GM15510 (cell line): Measurements from ENCODE around the gene C2orf92.

ENCODE experiments used
- POLR2A ChIP-seq: IDR thresholded peaks from 3 replicates; pipeline ENCODE4 v1.6.1; 2011; ENCODE audit warnings: borderline replicate concordance; ENCODE audit not compliant: insufficient read length; ENCODE audit errors: extremely low read depth

Gene C2orf92

GRCh38 chr2:97660044-97660774 lies 9.3 kb upstream of the C2orf92 start:
- no peak for TF ChIP-seq POLR2A

GRCh38 chr2:97660775-97661389 lies 8.6 kb upstream of the C2orf92 start:
- TF ChIP-seq POLR2A, result no peak

GRCh38 chr2:97661927-97662326 lies 7.6 kb upstream of the C2orf92 start:
- TF ChIP-seq POLR2A, result no peak

- no peak for TF ChIP-seq POLR2A
Observed at GRCh38 chr2:97662386-97662894, 7.1 kb upstream of the C2orf92 start.

GRCh38 chr2:97662895-97663625 lies 6.5 kb upstream of the C2orf92 start:
- no peak for TF ChIP-seq POLR2A

- no peak for TF ChIP-seq POLR2A
Observed at GRCh38 chr2:97663626-97663961, 5.9 kb upstream of the C2orf92 start.

GRCh38 chr2:97663962-97664635 lies 5.4 kb upstream of the C2orf92 start, which contains the start of gene ACTR1B:
Gene ACTR1B, minus strand, starts transcription at chr2:97664044. Its CDS starts 154 bp downstream, at chr2:97663890.
- TF ChIP-seq POLR2A, result peak; percentile 60

- no peak for TF ChIP-seq POLR2A
Observed at GRCh38 chr2:97664636-97664970, 4.9 kb upstream of the C2orf92 start.

- no peak for TF ChIP-seq POLR2A
Observed at GRCh38 chr2:97670471-97670870, 958 bp downstream of the C2orf92 start.

- no peak for TF ChIP-seq POLR2A
Observed at GRCh38 chr2:97671526-97671925, 2.0 kb downstream of the C2orf92 start.

- no peak for TF ChIP-seq POLR2A
Observed at GRCh38 chr2:97673182-97673914, 3.8 kb downstream of the C2orf92 start.

GRCh38 chr2:97673915-97674283 lies 4.4 kb downstream of the C2orf92 start:
- no peak for TF ChIP-seq POLR2A

GRCh38 chr2:97675430-97676113 lies 6.1 kb downstream of the C2orf92 start:
- TF ChIP-seq POLR2A, result no peak

- TF ChIP-seq POLR2A, result no peak
Observed at GRCh38 chr2:97676620-97677019, 7.1 kb downstream of the C2orf92 start.

- no peak for TF ChIP-seq POLR2A
Observed at GRCh38 chr2:97677480-97677879, 8.0 kb downstream of the C2orf92 start.

- TF ChIP-seq POLR2A, result no peak
Observed at GRCh38 chr2:97678298-97678697, 8.8 kb downstream of the C2orf92 start.
